ENCODE results near the gene RAB2B. TPM values are rescaled to one million over a fixed set of nuclear protein-coding genes. Genes with fewer than 3 reads are reported as not detected.

The RAB2B gene
- total RNA-seq, 2 donors from 2014 or later, result 41.2 to 42.9 TPM

GRCh38 chr14:21415329-21415728 lies 61.4 kb downstream of the RAB2B start:
- TF ChIP-seq CTCF (conservative IDR thresholded peaks at IDR 0.05), result no peak
- H3K36me3 ChIP-seq (ENCODE audit: control insufficient read depth, insufficient read depth, low read length), result peaks cover 81% of the 10 kb centered on the region
- H3K27me3 ChIP-seq (ENCODE audit: control insufficient read depth, insufficient read depth, low read length, poor library complexity, severe bottlenecking), result no peaks in the 10 kb centered on the region
- no peak overlapping the region for H3K4me3 ChIP-seq (ENCODE audit: low read length)
- no peaks in the 10 kb centered on the region for H3K9me3 Mint-ChIP-seq
- H3K36me3 Mint-ChIP-seq (ENCODE audit: low read depth), result peaks cover 78% of the 10 kb centered on the region
- H3K4me3 Mint-ChIP-seq, result no peak overlapping the region
- no peaks in the 10 kb centered on the region for H3K9me3 ChIP-seq (ENCODE audit: control insufficient read depth, low read length)
- H3K27ac ChIP-seq (ENCODE audit: low read depth, low read length), result no peak overlapping the region
- no peak for DNase-seq
- H3K4me1 Mint-ChIP-seq, result no peaks in the 10 kb centered on the region
- 97 to 100% methylated on average over 3 to 4 of the region's 4 CpGs for WGBS, 2 experiments (ENCODE audit: insufficient coverage in 1 of 2, insufficient read length in 1 of 2)
- H3K4me1 ChIP-seq (ENCODE audit: control insufficient read depth, insufficient read depth, low read length), result no peaks in the 10 kb centered on the region
- H3K9ac ChIP-seq (ENCODE audit: extremely low read depth, low read length, poor library complexity, severe bottlenecking), result no peak overlapping the region
- no peak overlapping the region for H3K27ac Mint-ChIP-seq
- no peaks in the 10 kb centered on the region for H3K27me3 Mint-ChIP-seq (ENCODE audit: insufficient read depth)

DNA sequence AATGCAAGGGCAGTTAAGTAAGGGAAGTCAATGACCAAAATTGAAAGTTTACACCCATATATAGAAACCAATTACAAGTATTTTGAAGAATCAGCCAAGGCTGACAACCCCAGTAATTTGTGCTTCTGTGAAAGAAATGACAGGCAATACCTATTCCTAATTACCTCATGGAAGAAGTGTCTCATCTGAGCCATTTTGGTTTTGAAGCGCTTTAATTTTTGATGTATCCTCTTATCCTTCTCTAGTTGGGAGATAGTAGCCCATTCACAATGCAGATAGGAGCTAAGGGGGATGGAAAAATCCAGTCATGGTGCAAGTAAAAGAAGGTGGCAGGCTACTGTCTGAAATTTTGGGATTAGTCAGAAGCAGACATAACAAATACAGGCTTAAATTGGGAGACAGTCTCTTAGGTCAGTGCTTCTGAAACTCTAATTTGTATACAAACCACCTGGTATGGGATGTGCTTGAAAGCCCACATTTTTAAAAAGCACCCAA lies 62.6 kb downstream of the RAB2B start:
- Histone ChIP-seq H3K9ac (ENCODE audit: extremely low read depth, low read length, poor library complexity, severe bottlenecking) (no peak overlapping the region), H3K27me3 (ENCODE audit: control insufficient read depth, insufficient read depth, low read length, poor library complexity, severe bottlenecking) (no peaks in the 10 kb centered on the region), H3K4me1 (ENCODE audit: control insufficient read depth, insufficient read depth, low read length) (no peaks in the 10 kb centered on the region), H3K27ac (ENCODE audit: low read depth, low read length) (no peak overlapping the region), H3K4me3 (ENCODE audit: low read length) (no peak overlapping the region), H3K9me3 (ENCODE audit: control insufficient read depth, low read length) (no peaks in the 10 kb centered on the region), H3K36me3 (ENCODE audit: control insufficient read depth, insufficient read depth, low read length) (peaks cover 87% of the 10 kb centered on the region)
- no peaks in the 10 kb centered on the region for H3K4me1 Mint-ChIP-seq
- H3K36me3 Mint-ChIP-seq (ENCODE audit: low read depth), result peaks cover 77% of the 10 kb centered on the region
- no peak for TF ChIP-seq CTCF (conservative IDR thresholded peaks at IDR 0.05)
- H3K27ac Mint-ChIP-seq, result no peak overlapping the region
- no peak for DNase-seq
- no peaks in the 10 kb centered on the region for H3K27me3 Mint-ChIP-seq (ENCODE audit: insufficient read depth)
- H3K9me3 Mint-ChIP-seq, result no peaks in the 10 kb centered on the region
- 100% methylated on average over 1 of the region's 1 CpG; no CpG with 5 or more reads in 1 of the 2 experiments for WGBS, 2 experiments (ENCODE audit: insufficient coverage in 1 of 2, insufficient read length in 1 of 2)
- H3K4me3 Mint-ChIP-seq, result no peak overlapping the region

Other genes starting within 250 kb of the RAB2B start
- gene HNRNPC, start 207.5 kb downstream of the RAB2B start, total RNA-seq, result 1,000 to 10,000 TPM in 1 of 2 donors, 100 to 1,000 TPM in 1; 751 to 1,003 TPM
- under 1 TPM in 1 of 2 donors, not detected in 1; 0.29 TPM for gene RPGRIP1, start 196.9 kb downstream of the RAB2B start, total RNA-seq
- gene SUPT16H, start 92.9 kb downstream of the RAB2B start, total RNA-seq, result 100 to 1,000 TPM; 147 to 181 TPM
- gene CHD8, start 20.8 kb downstream of the RAB2B start, total RNA-seq, result 100 to 1,000 TPM; 126 to 130 TPM
- gene TOX4, start 236 bp upstream of the RAB2B start, total RNA-seq, result 10 to 100 TPM; 60.0 to 61.5 TPM
- gene METTL3, start 34.4 kb upstream of the RAB2B start, total RNA-seq, result 10 to 100 TPM; 63.2 to 64.7 TPM
- gene SALL2, start 49.4 kb upstream of the RAB2B start, total RNA-seq, result 100 to 1,000 TPM in 1 of 2 donors, 10 to 100 TPM in 1; 78.6 to 120 TPM
- gene OR10G3, start 103.1 kb upstream of the RAB2B start, total RNA-seq, result not detected
- gene OR10G2, start 158.0 kb upstream of the RAB2B start, total RNA-seq, result not detected
- not detected for gene OR4E2, start 176.9 kb upstream of the RAB2B start, total RNA-seq
- not detected for gene OR4E1, start 196.9 kb upstream of the RAB2B start, total RNA-seq